NCI-H1930 (cell line): ENCODE data around the gene STARD3NL.
"Not testable (repeated sequence)": the region's sequence is repeated elsewhere in the genome, so short reads cannot be mapped to it uniquely, and the experiment has no call there.

Source experiments
- DNase-seq, 2 experiments: peaks; one replicate each; lab custom pipeline; 2025; lab: John Stamatoyannopoulos, UW

STARD3NL gene, protein sequence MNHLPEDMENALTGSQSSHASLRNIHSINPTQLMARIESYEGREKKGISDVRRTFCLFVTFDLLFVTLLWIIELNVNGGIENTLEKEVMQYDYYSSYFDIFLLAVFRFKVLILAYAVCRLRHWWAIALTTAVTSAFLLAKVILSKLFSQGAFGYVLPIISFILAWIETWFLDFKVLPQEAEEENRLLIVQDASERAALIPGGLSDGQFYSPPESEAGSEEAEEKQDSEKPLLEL

DNA sequence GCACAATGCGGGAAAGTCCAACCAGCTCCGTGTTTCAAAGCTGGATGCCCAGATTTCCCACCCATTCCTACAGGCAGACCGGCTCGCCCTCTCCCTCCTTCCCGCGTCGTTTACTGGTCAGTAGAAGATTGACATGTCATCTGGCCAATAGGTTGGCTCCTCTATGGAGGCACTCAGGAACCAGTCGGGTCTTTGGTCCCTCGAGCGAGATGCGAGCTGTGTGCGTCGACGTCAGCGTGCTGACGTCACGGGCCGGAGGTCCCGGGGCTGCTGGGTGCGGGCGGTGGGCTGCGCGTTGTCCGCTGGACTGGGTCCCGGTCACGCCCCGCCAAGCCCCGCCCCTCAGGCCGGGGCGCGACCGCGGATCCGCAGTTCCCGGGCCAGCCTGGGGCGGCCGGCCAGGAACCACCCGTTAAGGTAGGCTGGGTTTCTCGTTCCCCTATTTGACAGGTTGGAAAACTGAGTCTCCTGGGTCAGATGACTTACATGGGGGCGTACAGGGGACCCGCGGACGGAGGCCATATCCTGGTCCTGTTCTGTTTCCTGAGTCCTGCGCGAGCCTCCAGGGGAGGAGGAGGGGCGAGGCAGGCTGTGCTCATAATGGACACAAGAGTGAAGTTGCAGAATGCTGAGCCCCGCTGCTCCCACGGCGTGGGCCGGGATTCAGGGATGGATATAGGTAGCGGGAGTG is at the start of gene STARD3NL:
STARD3NL (plus strand) TSS at position 242 of the 691 bp plus-strand sequence. CDS start 29,260 bp downstream, outside the sequence.
- peak; percentile 98 to 99 for DNase-seq

DNA sequence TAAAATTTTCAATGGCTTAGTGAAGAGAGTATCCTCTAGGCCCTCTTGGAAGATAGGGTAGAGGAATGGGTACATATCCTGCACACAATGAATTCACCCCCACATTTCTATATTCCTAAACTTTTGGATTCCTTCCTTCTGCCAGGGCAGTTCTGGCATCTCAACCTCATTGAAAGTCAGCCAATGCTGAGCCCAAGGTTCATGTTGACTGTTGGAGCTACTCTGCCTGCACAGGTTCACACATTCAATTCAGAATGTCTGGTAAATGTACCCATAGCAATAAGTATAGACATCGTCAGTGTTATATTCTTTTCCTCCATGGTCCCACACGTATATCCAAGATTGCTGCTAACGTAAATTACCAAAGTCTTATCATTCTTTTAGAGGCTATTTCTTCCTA is 48.9 kb upstream of the STARD3NL start:
- DNase-seq, result no peak

DNA sequence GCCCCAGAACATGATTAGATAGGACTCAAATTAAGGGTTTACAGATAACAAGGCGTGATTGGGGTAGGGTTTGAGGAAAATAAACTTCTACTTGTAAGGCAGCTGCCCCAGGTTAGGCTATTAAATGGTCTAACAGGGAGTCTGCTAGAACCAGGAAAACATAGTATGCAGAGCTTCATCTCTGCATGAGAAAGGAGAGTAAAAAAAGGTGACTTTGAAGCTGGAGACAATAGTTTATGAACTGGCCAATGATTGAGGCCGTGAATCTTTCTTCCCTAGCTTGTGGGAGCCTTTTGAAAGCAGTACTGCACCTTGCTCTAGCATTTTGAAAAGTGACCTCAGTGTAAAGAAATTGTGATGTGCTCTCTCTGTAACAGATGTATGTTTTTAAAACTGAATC is 48.5 kb upstream of the STARD3NL start:
- DNase-seq, result no peak

DNA sequence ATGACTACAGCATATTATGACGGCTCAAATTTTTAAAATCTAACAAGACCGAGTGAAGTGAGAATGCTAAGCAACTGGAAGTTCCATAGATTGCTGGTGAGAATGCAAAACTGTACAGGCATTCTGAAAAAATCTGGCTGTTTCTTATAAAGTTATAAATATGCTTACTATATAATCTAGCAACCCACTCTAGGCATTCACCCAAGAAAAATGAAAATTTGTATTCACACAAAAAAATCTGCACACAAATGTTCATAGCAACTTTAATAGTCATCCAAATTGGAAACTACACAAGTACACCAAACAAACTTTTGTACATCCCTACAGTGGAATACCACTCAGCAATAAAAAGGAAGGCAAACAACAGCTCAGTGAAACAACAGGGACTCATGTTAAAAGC is 39.9 kb upstream of the STARD3NL start:
- DNase-seq, result no peak

DNA sequence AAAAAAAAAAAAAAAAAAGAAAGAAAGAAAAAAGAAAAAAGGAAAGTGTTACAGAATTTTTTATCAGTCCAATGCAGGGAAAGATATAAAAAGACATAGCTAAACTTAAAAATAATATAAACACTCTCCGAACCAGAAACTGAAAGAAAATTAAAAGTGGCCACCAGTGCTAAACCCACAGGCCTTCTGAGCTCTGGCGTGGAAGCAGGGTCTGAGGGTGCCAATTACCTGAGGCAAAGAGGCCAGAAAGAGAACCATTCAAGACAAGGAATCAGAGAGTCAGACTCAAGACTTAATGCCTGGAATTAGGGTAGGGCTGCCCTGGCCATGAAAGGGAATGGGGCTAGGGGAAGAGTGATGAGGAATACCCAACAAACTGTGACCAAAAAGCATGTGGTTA is 36.9 kb upstream of the STARD3NL start:
- no peak for DNase-seq

DNA sequence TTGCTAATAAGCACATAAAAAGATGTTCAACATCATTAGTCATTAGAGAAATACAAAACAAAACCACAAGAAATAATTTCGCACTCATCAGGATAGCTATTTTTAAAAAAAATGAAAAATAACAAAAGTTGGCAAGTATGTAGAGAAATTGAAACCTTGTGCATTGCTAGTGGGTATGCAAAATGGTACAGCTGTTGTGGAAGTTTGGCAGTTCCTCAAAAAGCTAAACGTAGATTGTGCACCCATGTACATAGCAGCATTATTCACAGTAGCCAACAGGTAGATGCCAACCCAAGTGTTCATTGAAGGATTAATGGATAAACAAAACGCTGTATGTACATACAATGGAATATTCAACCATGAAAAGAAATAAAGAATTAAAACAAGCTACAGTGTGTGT is 35.3 kb upstream of the STARD3NL start:
- DNase-seq, result no peak

DNA sequence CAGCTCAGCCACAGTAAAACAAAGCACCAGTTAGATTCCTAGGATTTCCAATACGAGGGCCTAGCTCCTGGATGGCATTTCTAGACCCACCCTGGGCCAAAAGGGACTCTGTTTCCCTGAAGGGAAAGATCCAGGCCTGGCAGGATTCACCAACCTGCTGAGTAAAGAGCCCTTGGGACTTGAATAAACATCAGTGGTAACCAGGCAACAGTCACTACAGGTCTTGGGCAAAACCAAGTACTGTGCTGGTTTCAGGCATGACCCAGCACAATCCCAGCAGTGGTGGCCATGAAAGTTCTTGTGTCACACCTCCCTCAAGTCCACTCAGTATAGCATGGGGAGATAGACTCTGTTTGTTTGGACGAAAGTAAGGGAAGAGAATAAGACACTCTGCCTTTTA is 31.0 kb upstream of the STARD3NL start:
- no peak for DNase-seq

DNA sequence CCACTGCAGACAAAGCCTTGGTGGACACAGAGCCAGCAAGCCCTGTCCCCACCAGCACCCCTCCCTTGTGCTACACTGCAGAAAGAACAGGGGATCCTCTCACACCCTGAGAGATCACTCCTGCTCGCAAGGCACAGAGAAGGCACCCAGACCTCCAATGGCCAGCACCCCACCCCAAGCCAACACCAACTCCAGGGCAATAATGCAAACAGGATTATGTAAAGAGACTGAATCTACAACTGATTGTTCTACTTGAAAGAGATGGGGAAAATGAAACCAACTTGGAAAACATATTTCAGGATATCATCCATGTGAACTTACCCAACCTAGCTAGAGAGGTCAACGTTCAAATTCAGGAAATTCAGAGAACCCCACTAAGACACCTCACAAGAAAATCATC is 26.5 kb upstream of the STARD3NL start:
- no peak for DNase-seq

DNA sequence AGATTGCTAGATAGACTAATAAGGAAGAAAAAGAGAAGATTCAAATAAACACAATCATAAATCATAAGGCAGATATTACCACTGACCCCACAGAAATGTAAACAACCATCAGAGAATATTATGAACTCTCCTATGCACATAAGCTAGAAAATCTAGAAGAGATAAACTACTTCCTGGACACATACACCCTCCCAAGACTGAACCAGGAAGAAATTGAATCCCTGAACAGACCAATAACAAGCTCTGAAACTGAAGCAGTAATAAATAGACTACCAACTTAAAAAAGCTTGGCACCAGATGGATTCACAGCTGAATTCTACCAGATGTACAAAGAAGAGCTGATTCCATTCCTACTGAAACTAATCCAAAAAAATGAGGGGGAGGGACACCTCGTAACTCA is 24.5 kb upstream of the STARD3NL start:
- no peak for DNase-seq

DNA sequence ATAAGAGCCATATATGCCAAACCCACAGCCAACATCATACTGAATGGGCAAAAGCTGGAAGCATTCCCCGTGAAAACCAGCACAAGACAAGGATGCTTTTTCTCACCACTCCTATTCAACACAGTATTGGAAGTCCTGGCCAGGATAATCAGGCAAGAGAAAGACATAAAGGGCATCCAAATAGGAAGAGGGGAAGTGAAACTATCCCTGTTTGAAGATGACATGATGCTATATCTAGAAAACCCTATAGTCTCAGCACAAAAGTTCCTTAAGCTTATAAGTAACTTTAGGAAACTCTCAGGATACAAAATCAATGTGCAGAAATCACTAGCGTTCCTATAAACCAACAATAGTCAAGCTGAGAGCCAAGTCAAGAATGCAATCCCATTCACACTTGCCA is 23.8 kb upstream of the STARD3NL start:
- no peak for DNase-seq

DNA sequence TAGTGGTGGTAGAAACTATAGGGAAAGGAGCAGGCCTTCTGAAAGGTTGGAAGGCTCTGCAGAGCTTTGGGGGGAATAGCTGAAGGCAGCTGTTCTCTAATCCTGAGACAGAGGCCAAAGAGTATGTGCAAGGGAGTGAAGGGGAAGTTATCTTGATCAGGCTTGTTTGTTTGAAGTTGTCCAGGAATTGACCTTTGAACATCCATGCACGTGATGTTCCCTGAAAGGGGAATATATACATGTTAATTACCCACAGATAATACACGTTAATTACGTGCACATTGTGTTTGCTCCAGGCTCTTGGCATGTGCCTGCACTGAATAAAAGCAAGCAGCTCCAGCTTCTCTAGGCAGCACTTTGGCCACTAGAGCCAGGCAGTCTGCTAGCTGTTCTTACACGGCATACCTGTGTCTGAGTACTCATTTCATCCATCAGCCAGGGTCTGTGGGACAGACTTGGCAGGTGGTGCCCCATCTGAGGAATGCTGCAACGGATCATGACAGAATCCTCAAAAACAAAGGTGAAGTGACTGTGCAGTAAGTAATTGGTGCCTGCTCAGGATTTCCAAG is 18.0 kb upstream of the STARD3NL start:
- DNase-seq, result no peak

DNA sequence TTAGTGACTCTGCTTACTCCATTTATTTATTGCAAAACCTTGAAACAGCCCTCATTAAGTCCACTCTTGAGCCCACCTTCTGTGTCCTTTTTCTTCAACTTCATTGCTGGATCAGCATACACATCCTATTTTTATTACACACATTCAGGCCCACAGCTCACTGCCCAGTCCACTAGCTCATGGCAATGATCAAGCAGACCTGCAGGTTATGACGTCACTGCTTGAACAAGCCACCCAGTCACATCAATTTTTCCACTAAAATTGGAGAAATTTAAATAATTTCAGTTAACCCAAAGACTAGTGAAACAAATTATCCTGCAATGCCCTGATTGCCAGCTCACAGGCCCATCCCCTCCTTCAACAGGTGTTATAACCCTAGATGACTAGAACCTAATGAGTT is 16.0 kb upstream of the STARD3NL start:
- DNase-seq, result no peak

DNA sequence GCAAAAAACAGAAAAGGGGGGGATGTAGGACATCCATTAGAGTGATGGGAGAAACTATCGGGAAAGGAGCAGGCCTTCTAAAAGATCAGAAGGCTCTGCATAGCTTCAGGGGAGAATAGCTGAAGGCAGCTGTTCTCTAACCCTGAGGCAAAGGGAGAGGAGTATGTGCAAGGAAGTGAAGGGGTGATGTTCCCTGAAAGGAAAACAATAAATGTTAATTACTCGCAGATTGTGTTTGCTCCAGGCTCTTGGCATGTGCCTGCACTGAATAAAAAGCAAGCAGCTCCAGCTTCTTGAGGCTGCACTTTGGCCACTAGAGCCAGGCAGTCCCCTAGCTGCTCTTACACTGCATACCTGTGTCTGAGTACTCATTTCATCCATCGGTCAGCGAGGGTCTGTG is 14.4 kb upstream of the STARD3NL start:
- DNase-seq, result no peak

DNA sequence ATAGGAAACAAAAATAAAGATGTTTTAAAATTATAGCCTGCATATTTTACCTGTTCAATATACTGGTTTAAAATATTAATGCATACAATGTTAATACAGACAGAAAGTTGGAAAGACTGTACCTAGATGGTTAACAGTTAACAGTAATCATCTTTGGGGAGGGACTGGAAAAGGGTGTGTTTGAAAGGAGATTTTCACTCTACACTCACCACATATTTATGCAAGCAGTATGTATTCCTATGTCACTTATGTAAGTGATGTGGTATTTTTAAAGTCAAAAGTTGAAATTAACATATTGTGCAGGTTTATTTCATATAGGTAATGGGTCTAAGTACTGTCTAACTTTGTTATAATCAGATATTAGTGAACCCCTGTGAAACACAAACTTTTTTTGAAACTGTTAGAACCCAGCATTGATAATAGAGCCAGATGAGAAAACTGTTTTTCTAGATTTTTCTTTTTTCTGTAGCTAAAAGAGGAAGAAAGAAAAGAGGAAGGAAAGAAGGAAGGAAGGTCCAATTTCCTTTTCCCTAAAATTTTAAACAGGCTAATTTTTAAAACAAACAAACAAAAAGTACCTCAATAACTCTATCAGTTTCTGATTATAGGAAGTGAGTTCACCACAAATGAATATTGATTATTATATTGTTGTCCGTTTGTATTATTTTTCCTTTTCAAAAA is 9.0 kb upstream of the STARD3NL start:
- no peak for DNase-seq

DNA sequence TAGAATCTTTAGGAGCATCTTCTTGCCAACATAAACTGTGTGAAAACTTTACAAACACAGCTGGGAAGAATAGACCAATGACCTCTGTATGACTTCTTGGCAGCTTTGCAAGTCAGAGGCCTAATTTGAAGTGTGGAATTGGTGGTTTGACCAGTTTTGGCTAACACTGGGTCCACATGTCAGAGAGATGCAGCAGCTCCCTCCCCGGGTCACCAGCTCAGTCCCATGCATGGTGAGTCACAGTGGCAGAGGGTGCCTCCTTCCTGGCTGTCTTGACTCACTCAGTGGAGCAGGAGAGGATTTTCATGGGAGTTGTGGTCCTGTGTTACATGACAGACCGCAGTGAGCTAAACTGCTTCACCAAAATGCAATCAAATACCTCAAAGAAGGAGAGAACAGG is 8.2 kb upstream of the STARD3NL start:
- no peak for DNase-seq

DNA sequence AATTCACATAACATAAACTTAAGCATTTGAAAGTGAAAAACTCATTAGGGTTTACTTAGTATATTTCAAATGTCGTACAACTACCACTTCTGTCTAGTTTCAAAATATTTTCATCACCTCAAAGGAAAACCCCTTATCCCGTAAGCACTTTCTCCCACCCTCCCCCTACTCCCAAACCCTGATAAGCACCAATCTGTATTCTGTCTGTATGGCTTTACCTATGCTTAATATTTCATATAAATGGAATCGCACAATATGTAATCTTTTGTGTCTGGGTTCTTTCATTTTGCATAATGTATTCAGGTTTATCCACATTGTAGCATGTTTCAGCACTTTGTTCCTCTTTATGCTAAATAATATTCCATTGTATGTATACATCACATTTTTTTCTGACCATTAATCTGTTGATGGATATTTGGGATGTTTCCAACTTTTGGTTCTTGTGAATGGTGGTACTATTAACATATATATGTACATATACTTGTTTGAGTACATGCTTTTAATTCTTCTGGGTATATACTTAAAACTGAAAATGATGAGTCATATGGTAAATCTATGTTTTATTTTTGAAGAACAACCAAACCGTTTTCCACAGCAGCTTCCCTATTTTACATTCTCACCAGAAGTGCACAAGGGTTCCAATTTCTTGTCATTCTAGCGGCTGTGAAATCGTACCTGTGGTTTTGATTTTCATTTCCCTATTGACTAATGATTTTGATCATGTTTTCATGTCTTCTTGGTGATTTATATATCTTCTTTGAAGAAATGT is 6.2 kb upstream of the STARD3NL start:
- no peak for DNase-seq

DNA sequence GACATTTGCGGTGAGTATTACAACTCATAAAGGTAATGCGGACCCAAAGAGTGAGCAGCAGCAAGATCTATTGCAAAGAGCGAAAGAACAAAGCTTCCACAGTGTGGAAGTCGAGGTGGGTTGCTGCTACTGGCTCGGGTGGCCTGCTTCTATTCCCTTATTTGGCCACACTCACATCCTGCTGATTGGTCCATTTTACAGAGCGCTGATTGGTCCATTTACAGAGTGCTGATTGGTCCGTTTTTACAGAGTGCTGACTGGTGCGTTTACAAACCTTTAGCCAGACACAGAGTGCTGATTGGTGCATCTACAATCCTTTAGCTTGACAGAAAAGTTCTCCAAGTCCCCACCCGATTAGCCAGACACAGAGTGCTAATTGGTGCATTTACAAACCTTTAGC is 2.5 kb upstream of the STARD3NL start:
- DNase-seq, result not testable (repeated sequence)

DNA sequence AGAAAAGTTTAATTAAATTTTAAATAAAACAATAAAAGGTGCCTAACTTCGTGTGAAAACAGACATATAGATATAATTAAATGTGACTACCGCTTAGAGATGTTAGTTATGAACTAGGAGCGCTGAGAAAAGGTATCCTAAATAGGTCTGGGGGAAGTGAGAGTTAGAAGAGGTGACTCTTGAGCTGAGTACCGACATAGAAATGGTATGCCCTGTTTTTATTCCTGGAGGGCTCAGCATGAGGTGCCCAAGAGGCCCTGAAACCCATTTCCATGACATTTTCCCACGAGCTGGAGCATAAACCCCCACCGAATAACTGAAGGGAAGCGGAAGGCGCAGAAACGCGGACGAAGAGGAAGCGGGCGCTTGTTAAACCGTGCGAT is 433 bp upstream of the STARD3NL start:
- no peak for DNase-seq

DNA sequence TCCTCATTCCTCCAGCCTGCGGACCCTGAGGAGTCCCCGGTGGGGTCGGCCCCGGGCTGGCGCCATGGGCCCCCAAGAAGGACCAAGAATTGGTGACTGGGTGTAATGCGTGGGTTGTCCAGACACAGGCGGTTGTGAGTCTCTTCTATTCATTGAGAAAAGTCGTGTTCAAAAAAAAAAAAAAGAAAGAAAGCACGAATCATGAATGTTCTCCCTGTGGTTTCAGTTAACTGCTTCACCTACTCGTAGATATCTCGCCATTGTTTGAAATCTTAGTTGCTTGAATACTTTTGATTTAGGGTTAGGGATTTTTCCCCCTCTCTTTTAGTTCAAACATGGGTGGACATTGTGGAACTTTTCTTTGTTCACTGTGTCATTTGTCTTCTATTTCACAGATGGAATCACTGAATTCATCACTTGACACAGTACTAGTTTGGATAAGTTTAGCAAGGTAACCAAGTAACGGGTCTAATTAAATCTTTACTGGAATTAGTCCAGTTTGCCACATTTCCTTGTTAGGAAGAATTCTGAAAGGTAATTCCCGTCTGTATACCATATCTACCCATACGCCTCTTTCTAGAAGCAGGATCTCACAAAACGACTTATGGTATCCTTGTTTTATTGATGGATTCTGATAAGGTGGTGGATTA is 775 bp downstream of the STARD3NL start:
- no peak for DNase-seq

DNA sequence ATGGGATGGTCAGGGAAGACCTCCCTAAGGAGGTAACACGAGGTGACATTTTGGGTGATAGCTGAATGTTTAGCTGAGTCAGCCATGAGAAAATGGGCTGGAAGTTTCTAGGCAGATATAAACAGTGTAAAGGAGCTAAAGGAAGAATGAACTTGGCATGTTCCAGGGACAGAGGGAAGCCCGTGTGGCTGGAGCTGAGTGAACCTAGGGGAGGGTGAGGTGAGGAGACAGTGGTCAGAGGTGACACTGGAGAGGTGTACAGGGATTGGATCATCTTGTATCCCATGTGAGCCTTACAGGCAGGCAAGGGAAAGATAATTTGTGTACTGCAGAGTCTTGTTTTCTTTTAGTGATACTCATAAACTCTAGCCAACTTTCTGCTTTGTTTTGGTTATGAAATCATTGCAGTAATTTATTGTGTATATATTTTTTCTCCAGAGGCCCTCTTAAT is 1.8 kb downstream of the STARD3NL start:
- no peak for DNase-seq

DNA sequence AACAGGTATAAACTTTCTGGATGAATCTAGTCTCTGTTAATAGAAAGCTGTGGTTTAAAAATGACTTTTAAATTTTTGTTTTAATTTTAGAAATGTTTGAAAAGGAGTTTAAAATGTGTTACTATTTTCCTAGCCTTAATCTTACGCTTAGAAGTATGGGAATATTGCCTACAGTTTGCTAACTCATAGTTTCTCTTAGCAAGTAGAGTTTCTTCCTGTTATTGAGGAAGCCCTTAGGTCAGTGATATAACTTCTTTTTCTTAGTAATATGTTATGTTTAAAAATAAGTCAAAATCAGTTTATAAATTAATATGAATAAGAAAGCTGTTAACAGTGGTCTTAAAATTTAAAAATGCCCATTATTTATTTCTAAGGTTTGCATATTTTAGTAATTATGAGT is 3.1 kb downstream of the STARD3NL start:
- no peak for DNase-seq

DNA sequence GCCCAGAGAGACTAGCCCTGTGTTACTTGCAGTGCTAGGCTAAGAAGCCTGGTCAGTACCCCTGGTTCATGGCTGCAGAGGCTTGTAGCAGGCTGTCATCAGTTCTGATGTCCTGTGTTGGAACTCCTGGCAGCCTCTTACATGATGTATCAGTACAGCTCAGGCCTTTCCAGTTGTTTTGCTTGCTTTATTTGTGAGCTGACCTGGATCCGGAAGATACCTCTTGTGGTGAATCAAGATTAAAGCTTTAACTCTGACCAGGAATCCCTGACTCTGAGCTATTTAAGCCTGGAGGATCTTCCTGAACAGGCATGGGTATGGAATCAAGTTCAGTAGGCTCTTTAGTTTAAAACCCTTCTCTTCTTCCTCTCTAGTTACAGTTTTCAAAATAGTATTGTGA is 4.4 kb downstream of the STARD3NL start:
- no peak for DNase-seq
